Peyer's patch (tissue), 4 donors: Measurements from ENCODE around the gene SLC19A3.

ENCODE experiments used
- CTCF ChIP-seq, 6 experiments: fragments of 450-650 bp in 4 of 6; fragments of 200-600 bp in 2 of 6; sonication (generic) in 1 of 6; IDR thresholded peaks; one replicate each; pipeline ENCODE4 v1.5.1; 2017 to 2019; ENCODE audit warnings: antibody characterized with exemption in 6 of 6, mild to moderate bottlenecking in 3 of 6, moderate library complexity in 1 of 6
- POLR2A ChIP-seq, 2 donors: fragments of 450-650 bp; IDR thresholded peaks; one replicate each; pipeline ENCODE4 v1.5.1; 2017; ENCODE audit warnings: antibody characterized with exemption in 2 of 2, mild to moderate bottlenecking in 2 of 2, moderate library complexity in 2 of 2

- no peak for TF ChIP-seq CTCF (IDR thresholded peaks at IDR 0.05)
- TF ChIP-seq POLR2A (IDR thresholded peaks at IDR 0.05), result no peak
Measured at GRCh38 chr2:227707390-227707789, 10.4 kb downstream of the SLC19A3 start.
